NCI-H187 treated with DMSO at 0.1 percent for 48 hours (cell line): ENCODE results near the gene PCBD2.
"Not testable (repeated sequence)": the region's sequence is repeated elsewhere in the genome, so short reads cannot be mapped to it uniquely, and the experiment has no call there.

Experiments used
- DNase-seq: peaks from one replicate; lab custom pipeline; 2025; lab: John Stamatoyannopoulos, UW

PCBD2 gene

GRCh38 chr5:134963098-134963497, 58.2 kb downstream of the PCBD2 start:
- DNase-seq, result no peak

DNA sequence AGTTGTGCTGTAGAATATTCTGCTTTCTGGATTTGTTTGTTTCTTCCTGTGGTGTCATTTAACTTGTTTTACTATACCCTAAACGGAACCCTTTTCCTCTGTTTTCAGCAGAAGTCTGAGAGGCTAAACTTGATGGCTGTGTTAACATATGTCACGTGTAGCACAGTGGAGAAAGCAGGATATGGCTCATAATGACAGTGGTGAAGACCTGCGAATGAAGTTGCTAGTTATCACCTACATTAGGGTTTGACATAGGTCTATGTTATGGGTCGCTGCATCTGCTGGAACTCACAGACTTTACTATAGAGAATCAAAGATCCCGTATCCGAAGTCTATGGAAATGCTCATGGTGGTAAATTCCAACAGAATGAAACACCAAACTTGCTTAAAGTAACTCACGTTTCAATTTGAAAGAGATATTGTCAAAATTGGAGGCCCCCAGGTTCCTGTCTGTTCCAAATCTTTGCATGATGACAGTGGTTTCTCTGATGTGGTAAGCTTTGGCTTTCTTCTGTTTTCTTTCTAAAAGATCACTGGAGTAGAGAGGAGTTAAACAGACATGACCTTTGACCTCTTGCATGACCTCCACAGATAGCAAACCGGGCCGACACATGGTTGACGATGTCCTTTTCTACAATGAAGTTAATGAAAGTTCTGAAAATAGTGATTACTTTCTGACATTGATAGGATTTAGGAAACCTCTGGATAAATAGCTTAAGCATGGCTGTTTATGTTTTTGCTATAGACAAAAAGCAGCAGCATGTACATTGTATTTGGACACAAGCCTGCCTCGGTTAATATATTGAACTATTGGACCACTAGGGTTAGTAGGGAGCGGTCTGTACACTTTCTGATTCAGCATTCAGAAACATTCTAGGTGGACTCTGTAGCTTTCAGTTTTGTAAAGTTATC, 59.7 kb downstream of the PCBD2 start:
- no peak for DNase-seq

- DNase-seq, result no peak
Measured at GRCh38 chr5:134965271-134965825, 60.4 kb downstream of the PCBD2 start.

DNA sequence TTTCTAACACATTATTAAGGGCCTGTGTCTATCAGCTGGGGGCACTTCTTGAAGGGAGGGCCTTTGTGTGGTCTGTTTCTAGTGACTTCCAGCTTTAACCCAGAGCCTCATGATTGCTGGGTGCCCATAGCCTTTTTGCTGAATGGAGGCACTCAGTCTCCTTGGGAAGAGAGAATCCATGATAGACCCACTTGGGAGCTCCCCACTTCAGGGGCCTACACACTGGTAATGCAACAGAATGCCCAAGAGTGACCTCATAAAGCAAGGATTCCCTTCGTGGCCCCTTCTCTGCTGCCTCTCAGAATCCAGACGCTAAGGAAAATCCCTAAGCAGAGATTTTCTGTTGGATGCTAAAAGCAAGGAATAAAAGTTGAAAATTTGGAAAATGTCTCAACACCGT, 62.7 kb downstream of the PCBD2 start, which contains the start of gene CATSPER3:
Gene CATSPER3, plus strand, starts transcription at position 301 of the 400 bp plus-strand sequence. Its CDS starts 85 bp downstream, at position 386.
- DNase-seq, result no peak

DNA sequence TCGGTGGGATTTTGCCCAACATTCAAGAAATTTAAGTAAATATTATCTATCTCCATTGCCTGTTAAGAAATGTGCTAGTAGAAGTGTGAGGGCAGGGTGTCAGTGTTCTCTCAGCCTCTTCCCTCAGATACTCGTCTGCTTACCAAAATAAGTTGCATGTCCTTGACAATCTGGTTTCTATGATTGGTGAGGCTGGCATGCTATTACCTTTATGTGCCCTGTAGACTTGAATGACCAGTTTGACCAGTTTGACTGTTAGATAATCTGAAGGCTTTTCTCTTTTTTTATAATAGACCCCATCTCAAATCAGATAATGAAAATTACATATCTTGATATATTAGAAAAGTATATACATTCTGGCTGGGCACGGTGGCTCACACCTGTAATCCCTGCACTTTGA, 63.1 kb downstream of the PCBD2 start:
- no peak for DNase-seq

- no peak for DNase-seq
Measured at GRCh38 chr5:134969166-134969565, 64.2 kb downstream of the PCBD2 start.

- no peak for DNase-seq
Measured at GRCh38 chr5:134975078-134975715, 70.3 kb downstream of the PCBD2 start.

- no peak for DNase-seq
Measured at GRCh38 chr5:134975843-134976242, 70.9 kb downstream of the PCBD2 start.

- no peak for DNase-seq
Measured at GRCh38 chr5:134976841-134977240, 71.9 kb downstream of the PCBD2 start.

- DNase-seq, result no peak
Measured at GRCh38 chr5:134979416-134979815, 74.5 kb downstream of the PCBD2 start.

DNA sequence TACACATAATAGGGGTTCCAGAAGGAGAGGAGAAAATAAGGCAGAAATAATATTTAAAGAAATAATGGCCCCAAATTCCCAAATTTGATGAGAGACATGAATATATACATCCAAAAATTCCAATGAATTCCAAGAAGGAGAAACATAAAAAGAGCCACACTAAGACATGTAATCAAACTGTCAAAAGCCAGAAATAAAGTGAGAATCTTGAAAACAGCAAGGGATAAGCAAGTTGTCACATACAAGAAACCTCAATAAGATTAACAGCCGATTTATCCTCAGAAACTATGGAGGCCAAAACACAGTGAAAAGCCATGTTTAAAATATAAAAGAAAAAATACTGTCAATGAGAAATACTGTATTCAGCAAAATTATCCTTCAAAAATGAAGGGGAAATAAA, 77.3 kb downstream of the PCBD2 start:
- no peak for DNase-seq

- no peak for DNase-seq
Measured at GRCh38 chr5:134989266-134989830, 84.4 kb downstream of the PCBD2 start.

DNA sequence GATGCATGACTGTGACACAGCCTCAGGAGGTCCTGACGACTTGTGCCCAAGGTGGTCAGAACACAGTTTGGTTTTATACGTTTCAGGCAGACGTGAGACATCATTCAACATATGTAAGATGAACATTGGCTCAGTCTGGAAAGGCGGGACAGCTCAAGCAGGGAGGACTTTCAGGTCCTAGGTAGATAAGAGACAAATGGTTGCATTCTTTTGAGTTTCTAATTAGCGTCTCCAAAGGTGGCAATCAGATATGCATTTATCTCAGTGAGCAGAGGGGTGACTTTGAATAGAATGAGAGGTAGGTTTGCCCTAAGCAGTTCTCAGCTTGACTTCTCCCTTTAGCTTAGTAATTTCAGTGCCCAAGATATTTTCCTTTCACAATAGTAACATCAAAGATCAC, 85.3 kb downstream of the PCBD2 start:
- DNase-seq, result not testable (repeated sequence)

DNA sequence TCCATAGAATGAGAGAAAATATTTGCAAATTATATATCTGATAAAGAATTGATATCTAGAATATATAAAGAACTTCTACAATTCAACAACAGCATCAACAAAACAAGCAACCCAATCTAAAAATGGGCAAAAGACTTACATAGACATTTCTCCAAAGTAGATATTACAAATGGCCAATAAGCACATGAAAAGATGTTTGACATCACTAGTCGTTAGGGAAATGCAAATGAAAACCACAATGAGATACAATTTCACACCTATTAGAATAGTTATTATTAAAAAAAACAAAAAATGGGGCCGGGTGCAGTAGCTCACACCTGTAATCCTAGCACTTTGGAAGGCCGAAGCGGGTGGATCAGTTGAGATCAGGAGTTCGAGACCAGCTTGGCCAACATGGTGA, 87.2 kb downstream of the PCBD2 start:
- DNase-seq, result no peak

DNA sequence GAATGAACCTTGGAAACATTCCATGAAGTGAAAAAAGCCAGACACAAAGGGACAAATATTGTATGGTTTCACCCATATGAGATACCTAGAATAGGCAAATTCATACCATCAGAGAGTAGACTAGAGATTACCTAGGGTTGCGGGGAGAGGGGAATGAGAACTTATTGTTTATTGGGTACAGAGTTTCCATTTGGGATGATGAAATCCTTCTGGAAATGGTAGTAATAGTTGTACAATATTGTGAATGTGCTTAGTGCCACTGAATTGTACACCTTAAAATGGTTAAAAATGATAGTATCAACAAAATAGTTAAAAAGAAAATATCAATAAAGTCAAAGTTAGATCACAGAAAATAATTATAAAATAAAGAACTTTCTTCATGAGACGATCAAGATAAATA, 88.2 kb downstream of the PCBD2 start:
- no peak for DNase-seq

DNA sequence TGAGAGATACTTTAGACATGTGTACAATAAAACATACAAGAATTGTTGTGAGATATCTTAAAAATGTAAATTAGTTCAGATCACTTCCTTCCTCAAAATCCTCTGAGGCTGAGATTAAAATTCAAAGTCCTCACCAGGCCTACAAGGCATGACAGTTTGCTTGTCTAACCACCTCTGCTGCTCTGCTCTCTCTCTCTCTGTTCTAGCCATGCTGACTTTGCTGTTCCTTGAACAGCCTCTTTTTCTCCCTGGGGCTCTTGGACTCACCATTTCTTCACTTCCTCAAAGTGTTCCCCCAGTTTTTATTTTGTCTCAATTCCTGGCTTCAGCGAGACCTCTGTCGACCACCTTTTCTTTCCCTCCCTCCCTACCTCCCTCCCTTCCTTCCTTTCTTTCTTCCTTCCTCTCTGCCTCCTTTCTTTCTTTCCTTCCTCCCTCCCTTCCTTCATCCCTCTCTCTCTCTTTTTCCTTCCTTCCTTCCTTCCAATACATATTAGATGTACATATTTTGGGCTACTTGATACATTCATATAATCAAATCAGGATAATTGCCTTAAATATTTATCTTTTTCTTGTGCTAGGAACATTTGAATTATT, 89.7 kb downstream of the PCBD2 start:
- no peak for DNase-seq

DNA sequence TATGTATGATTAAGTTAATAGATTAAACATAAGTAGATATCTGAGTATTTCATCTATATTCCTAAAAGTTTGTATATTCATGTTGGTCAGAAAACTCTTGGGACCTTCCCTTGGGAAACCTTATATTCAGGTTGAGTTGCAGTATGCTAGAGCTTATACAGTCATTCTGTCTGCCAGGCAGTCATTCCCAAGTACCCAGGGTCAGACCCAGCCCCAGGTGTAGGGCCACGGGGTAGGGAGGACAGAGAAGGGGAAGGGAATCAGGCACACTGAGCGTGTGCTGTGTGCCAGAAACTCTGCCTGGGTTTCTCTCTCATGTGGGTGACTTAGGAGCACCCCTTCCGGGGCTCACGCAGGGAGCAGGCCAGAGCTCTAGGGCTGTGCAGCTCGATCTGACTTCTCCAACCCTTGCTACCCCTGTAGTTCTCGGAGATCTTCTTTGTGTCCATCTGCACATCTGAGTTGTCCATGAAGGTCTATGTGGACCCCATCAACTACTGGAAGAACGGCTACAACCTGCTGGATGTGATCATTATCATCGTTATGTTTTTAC, 91.0 kb downstream of the PCBD2 start:
- no peak for DNase-seq

DNA sequence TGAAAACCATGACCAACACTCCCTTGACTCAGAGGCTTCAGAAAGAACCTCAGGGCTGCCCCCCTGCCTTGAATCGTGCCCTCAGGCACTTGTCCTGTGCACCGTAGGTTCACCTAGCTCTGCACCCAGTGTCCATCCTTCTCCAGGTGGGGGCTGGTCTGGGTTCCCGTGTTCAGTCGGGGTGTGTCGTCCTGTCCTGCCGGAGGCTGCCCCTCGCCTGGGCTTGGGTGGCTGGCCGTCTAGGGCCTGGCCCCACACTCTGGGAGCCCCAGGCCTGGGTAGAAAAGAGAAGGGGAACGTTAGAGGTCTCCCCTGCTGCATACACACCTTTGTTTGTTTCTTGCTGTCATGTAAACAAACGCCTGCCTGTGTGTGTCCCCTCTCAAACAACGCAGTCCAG, 92.1 kb downstream of the PCBD2 start:
- no peak for DNase-seq

- not testable (repeated sequence) for DNase-seq
Measured at GRCh38 chr5:134998068-134998467, 93.1 kb downstream of the PCBD2 start.

GRCh38 chr5:135004376-135004775, 99.4 kb downstream of the PCBD2 start:
- DNase-seq, result no peak

DNA sequence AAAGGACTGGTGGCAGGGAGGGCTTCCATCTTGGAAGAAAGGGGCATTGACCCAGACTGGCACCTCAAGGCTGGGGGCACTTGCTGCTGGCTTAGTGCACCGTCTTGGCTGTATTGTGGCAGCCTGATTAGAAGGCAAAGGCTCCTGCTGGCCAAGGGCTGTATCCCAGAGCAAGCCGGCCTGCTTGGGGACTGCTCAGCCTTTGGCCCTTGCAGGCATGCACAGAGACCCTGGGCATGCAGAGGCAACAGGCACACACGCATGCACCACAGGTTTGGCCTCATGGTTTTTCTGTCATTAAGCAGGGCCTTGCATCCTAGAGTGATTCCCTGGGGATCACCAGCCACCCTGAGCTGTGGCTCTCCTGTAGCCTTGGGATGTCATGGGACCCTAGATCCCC, 100.1 kb downstream of the PCBD2 start:
- DNase-seq, result no peak

DNA sequence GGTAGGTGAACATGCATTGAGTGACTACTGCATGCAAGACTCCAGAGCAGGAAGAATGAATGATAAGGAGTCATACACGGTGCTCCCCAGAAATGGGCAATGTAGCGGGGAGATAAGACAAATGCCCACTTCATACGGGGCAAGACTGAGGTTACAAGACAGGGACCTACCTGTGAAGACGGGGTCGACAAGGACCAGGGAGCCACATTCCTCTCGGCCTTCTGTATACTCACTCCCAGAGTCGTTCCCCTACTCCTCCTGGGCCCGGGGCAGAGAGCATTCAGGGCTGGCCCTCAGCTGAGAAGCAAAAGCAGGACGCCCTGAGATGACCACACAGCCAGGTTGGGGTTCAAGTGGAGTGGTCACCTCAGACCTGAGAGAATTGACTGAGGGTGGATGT, 102.4 kb downstream of the PCBD2 start:
- no peak for DNase-seq
